Measurements from ENCODE around the gene NBEA.
A peak's percentile ranks its signal among the peaks of the same experiment; 100 is the strongest.

NBEA gene

GRCh38 chr13:35595181-35595580 lies 653.1 kb downstream of the NBEA start:
- no peak overlapping the region for H3K4me3 ChIP-seq
- H3K27ac ChIP-seq, result no peak overlapping the region

- Histone ChIP-seq H3K27ac (no peak overlapping the region), H3K4me3 (no peak overlapping the region)
Observed at GRCh38 chr13:35596321-35597030, 654.4 kb downstream of the NBEA start.

- Histone ChIP-seq H3K4me3 (no peak overlapping the region), H3K27ac (no peak overlapping the region)
Observed at GRCh38 chr13:35597451-35597850, 655.4 kb downstream of the NBEA start.

DNA sequence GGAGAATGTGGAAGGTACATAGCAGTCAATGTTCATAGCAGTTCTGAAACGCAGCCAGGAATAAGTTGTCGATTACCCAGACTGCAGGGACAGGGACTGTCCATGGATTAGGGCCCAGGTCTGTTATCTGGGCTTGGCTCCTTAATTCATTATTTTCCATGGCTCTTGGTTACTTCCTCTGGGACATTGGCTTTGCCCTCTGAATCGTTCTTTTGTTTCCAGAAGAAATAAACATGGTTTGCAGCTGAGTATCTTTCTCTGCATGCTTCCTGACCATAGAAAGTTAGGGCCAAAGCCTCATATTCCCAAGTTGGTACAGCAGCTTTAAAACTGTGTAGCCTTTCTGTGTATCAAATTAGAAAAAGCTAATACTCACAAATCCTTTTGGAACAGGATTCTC lies 656.2 kb downstream of the NBEA start:
- H3K4me3 ChIP-seq, result no peak overlapping the region
- H3K27ac ChIP-seq, result no peak overlapping the region

- Histone ChIP-seq H3K27ac (peak overlapping the region in 1 of 21 experiments; percentile 50), H3K4me3 (no peak overlapping the region)
Observed at GRCh38 chr13:35598790-35599369, 656.8 kb downstream of the NBEA start.

- no peak overlapping the region for H3K4me3 ChIP-seq
Observed at GRCh38 chr13:35599384-35599783, 657.3 kb downstream of the NBEA start.

DNA sequence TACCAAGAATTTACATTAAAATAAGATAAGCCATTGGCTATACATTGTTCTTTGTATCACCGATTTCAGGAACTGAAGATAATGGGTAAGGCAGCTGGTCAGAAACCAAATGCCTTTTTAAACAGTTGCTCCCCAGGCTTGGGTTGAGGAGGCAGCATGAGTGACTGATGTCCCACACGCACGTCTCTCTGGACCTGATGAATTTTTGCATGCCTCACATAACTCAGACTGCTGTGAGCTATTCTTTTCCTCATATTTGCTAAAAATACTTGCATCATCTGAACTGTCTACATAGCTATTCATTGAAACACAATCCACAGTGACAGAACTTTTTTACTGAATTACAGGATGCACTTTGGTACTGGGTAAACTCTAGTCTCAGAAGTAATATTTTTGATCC lies 658.1 kb downstream of the NBEA start:
- H3K27ac ChIP-seq, result no peak overlapping the region
- H3K4me3 ChIP-seq, result no peak overlapping the region

More at GRCh38 chr13:35599384-35599783, 657.3 kb downstream of the NBEA start:
- H3K27ac ChIP-seq, result peak overlapping the region in 1 of 21 experiments; percentile 50

- Histone ChIP-seq H3K27ac (no peak overlapping the region), H3K4me3 (no peak overlapping the region)
Observed at GRCh38 chr13:35603593-35604285, 661.7 kb downstream of the NBEA start.

GRCh38 chr13:35614666-35615065 lies 672.6 kb downstream of the NBEA start:
- Histone ChIP-seq H3K27ac (no peak overlapping the region), H3K4me3 (no peak overlapping the region)

GRCh38 chr13:35617420-35617819 lies 675.4 kb downstream of the NBEA start:
- Histone ChIP-seq H3K27ac (no peak overlapping the region), H3K4me3 (no peak overlapping the region)

DNA sequence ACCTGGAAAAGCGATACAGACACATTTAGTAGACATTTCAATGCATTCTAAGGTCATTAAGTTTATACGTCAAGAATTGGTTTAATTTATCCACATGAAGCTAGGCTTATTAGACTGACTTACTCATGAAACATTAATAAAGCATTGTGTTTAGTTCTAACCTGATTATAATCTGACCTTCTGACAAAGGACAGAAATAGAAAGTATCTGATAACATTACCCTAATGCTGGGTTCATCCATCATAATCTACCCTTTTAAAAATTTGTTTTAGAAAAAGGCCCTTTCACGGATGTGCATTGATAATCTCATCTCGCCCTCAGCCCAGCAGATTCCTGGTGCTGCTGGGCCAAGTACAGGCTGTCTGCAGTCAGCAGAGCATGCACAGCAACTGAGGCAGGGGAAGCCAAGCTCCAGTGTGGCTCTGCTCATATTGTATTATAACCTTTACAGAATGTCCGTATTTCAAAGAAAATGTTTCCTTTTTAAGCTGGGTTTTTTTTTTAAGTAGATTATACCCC lies 676.6 kb downstream of the NBEA start:
- Histone ChIP-seq H3K27ac (no peak overlapping the region), H3K4me3 (no peak overlapping the region)

- no peak overlapping the region for H3K4me3 ChIP-seq
- no peak overlapping the region for H3K27ac ChIP-seq
Observed at GRCh38 chr13:35621989-35622388, 679.9 kb downstream of the NBEA start.

DNA sequence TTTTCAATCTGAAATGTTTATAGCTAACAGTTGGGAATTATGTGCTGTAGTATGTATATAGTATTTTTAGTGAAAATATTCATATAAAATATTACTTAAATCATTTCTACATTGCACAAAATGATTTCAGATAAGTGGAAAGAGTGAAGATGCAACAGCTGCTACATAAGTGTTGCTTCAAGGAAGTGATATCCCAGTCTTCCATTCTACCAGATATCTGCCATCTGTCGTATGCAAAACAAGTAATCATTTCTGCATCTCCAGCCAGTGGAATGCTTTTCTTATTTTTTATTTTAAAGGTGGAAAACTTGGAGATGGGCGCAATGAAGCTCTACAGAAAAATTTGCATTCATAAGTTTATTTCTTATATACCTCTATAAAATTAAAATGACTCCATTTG lies 687.0 kb downstream of the NBEA start:
- Histone ChIP-seq H3K4me3 (no peak overlapping the region), H3K27ac (no peak overlapping the region)

DNA sequence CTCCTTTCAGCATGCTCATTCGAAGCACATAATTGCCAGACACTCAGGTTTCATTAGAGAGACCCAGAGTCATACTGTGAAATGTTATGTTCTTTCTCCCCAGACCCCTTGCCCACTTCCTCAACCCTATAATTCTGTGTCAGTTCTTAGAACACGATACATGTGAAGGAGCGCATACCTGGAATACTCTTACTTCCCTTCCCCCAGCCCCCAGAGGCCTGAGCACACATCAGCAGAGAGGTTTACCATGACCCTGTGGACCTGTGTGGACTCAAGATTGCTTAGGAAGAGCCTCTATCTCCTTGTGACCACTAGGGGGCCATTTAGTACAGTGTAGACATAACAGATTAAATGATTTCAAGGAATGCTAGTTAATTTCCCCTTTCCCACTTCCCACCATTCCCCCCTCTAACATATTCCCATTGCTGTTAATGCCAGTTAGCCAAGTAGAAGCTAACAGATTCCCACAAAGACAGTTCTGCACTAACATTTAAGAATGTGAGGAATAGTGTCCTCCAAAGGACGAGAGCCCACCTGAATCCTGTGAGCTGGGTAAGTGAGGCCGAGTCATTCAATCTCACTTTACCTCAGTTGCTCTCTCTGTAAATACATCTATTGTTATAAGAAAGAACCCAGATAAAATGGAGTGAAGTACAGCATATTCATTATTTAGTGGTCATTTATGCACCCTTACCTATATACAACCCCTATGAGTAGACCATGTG lies 688.6 kb downstream of the NBEA start:
- no peak overlapping the region for H3K4me3 ChIP-seq
- no peak overlapping the region for H3K27ac ChIP-seq

- no peak overlapping the region for H3K4me3 ChIP-seq
- H3K27ac ChIP-seq, result no peak overlapping the region
Observed at GRCh38 chr13:35631666-35632065, 689.6 kb downstream of the NBEA start.

GRCh38 chr13:35643625-35644024 lies 701.6 kb downstream of the NBEA start:
- H3K4me3 ChIP-seq, result no peak overlapping the region
- H3K27ac ChIP-seq, result no peak overlapping the region

GRCh38 chr13:35646056-35646774 lies 704.1 kb downstream of the NBEA start:
- Histone ChIP-seq H3K27ac (no peak overlapping the region), H3K4me3 (no peak overlapping the region)

GRCh38 chr13:35648201-35648600 lies 706.1 kb downstream of the NBEA start:
- H3K4me3 ChIP-seq, result no peak overlapping the region
- no peak overlapping the region for H3K27ac ChIP-seq

GRCh38 chr13:35649162-35649561 lies 707.1 kb downstream of the NBEA start:
- H3K4me3 ChIP-seq, result no peak overlapping the region
- no peak overlapping the region for H3K27ac ChIP-seq

- Histone ChIP-seq H3K4me3 (no peak overlapping the region), H3K27ac (no peak overlapping the region)
Observed at GRCh38 chr13:35659796-35660195, 717.7 kb downstream of the NBEA start.
